ENCODE measurements around the gene B3GAT1.

- TF ChIP-seq POLR2AphosphoS5 (IDR thresholded peaks at IDR 0.05) (no peak), CTCF (IDR thresholded peaks at IDR 0.05) (no peak)
These were observed 6.1 kb upstream of the B3GAT1 start for GRCh38 chr11:134417871-134418840.

All from transverse colon (tissue), 4 donors.